NCI-H748 (cell line): Measurements from ENCODE around the gene KCNG2.
A peak's percentile ranks its signal among the peaks of the same experiment; 100 is the strongest.

ENCODE experiments used
- DNase-seq: peaks from one replicate; lab custom pipeline; 2025; ENCODE audit not compliant: unreplicated experiment; lab: John Stamatoyannopoulos, UW

The KCNG2 gene

GRCh38 chr18:79784965-79785770 is 12.6 kb upstream of the KCNG2 start:
- DNase-seq = no peak

DNA sequence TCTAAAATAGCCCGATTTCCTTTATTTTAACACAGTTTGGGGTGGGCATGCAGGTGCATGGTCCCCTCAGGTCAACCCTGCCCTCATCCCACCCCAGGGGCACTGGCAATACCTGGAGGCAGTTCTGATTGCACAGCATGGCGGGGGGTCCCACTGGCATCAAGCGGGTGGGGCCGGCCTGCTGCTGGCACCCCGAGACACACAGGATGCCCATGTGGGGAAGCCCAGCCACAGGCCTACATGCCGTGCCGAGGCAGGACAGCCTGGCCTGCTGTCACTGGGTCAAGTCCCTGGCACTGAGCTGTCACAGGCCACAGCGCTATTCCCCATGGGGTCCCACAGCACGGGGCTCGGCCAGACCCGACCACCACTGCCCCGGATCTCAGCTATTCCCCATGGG is 11.9 kb upstream of the KCNG2 start:
- DNase-seq = no peak

- no peak for DNase-seq
These were observed 11.4 kb upstream of the KCNG2 start for GRCh38 chr18:79786304-79786703.

- DNase-seq = no peak
These were observed 10.8 kb upstream of the KCNG2 start for GRCh38 chr18:79786786-79787526.

GRCh38 chr18:79787527-79787864 is 10.2 kb upstream of the KCNG2 start:
- no peak for DNase-seq

GRCh38 chr18:79787865-79788733 is 9.6 kb upstream of the KCNG2 start:
- DNase-seq = no peak

GRCh38 chr18:79788734-79789085 is 9.0 kb upstream of the KCNG2 start:
- DNase-seq = no peak

DNA sequence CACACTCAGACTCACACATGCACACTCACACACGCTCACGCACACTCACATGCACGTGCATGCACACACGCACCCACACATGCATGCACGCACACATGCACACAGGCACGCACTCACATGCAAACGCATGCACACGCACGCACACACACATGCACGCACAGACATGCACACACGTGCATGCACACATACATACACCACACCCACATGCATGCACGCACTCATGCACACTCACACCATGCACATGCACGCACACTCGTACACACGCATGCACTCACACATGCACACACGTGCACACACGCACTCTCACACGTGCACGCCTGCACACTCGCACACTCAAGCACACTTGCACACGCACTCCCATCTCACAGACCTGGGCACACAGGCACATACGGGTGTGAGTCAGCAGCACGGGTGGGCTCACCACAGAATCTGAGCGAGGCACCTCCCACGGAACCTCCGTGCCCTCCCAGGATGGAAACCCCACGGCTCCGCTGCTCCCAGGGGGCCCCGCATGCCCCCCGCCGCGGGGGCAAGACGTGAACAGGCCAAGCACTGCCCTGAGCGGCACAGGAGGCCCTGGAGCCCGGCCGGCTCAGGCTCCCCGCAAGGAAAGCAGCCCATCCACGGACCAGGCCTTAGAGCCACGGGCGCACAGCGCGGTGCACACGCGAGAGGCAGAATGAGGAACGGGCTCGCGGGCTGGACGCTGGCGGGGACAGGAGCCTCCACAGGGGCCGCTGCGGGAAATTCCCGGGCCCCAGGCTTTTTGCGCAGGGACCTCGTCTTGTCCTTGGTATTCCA is 8.4 kb upstream of the KCNG2 start:
- no peak for DNase-seq

DNA sequence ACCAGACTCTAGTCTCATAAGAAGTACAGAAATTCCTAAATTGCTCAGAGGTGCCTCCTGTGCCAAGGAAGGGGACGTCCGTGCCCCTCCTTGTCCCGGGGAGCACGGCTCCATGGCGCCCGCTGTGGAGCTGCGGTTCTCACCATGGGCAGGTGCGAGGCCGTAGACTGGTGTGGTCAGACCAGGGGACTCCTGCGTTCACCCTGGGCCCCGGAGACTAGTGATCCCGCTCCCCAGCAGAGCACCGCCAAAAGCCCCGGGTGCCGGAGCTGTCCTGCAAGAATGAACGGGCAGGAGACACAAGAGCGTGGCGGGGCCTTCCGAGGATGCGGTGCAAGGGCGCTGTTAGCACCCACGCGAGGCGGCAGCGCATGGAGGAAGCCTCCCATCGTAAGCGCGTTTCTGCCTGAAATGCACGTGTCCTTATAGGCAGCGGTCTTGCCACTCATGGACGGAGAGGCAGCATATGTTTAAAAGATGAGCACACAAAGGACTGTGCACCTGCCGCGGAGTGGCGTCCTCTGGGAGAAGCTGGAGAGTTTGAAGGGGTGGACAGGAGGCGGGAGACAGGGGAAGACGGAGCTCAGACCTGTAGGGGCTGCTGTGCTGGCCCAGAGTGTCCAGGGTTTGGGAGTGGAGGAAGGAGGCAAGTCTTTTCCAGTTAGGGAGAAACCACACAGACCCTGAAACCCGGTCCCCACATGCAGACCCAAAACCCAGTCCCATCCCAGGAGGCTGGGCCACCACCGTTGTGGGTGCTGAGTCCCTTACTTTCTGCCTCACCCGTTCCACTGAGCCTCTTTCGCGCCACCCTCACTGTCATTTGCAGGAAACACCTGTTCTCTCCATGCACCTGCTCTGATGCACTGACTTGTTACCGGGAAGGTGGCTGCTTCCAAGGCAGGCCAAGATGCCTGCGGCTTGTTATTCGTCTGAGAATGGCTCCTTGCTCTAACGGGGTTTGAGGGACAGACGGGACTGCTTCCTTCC is 7.5 kb upstream of the KCNG2 start:
- DNase-seq = peak; percentile 78

DNA sequence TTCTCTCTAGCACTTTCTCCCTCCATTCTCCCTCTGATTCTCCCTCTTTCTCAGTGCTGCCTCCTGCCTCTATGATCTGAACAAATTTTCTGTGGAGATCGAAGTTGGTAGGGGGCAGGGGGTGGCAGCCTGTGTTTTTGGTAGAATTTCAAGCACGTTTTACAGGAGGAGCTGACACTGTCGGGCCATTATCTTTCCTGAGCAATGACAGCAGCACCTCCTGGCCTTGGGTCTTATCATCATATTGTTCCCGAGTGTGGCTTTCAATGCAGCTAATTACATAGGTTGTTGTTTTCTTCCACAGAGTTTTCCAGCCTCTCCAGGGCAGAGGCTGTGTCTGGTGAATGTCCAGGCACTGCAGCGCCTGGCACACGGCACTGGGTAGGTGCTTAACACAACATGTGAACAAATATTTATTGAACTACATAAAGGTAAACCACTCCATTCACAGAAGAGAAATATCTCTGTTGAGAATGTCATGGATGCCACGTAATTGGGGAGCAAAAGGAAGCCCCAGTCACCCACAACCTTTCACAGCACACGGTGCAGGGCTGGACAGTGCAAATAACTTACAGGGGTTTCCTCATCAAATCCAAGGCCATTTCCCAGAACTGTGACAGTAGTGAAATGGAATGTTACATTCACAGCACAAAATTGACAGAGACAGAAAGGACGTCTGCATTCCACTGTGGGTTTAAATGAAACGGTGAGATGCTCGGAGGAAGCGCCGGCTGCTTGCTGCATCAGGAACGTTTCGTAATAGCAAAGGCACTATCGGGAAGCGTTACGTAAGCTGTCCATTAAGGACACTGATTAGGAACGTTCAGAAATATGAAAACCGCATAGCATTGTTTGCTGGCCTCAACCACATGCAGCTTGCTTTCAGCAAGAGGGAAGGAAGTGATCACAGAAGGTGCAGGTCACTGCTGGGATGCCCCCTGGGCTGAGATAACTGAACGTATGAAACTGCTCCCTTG is 6.5 kb upstream of the KCNG2 start:
- DNase-seq = peak; percentile 68

- no peak for DNase-seq
These were observed 5.4 kb upstream of the KCNG2 start for GRCh38 chr18:79792096-79792987.

DNA sequence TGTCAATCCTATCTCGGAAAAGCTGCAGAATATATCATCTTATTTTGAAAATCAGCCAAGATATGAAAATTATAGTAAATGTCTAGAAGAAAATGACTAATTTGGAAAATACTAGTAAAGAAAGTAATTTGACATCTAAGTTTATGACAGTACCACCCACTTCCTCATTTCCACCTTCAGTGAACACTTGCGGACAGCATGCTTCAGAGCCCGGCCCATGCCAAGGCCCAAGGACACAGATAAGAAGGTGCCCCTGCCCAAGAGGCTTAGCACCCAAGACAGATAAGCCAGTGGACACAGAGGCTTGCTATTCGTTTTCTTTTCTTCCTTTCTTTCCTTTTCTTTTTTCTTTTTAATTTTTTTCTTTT is 4.8 kb upstream of the KCNG2 start:
- DNase-seq = no peak

GRCh38 chr18:79794846-79795245 is 2.9 kb upstream of the KCNG2 start:
- no peak for DNase-seq

GRCh38 chr18:79795446-79795845 is 2.3 kb upstream of the KCNG2 start:
- DNase-seq = no peak

DNA sequence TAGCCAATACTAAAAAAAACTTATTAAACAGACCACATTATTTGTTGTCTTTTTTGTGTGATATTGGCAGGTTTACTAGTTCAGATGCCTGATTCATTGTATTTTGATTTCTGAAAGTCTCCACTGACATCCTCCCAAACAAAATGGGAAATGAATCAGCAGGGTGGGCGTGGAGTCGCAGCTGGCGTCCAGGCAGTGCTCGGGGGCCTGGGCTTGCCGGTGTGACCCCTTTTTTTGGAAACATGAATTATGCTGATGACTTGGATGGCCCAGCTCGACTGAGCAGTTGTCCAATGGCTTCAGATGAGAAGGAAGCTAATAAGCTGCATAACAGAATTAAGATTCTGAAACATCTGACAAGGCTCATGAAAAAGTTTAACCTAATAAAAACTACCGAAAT is 1.7 kb upstream of the KCNG2 start:
- no peak for DNase-seq

- DNase-seq = peak; percentile 34
These were observed 970 bp upstream of the KCNG2 start for GRCh38 chr18:79796531-79797405.
